Endothelial cell of umbilical vein (primary cell): Measurements from ENCODE around the gene LRRC4B. TPM values are rescaled to one million over a fixed set of nuclear protein-coding genes. Genes with fewer than 3 reads are reported as not detected.

ENCODE experiments used
- BruUV-seq: library from RNA; stranded (reverse); fragments of 400-500 nt; replicated peaks from 2 replicates; lab custom pipeline; 2021; lab: Mats Ljungman, UMichigan
- CTCF ChIA-PET: fragments of 300-600, 350-600 bp; sonication (Branson Sonifier 250); formaldehyde crosslinking; loops from one replicate; lab custom pipeline; 2021; ENCODE audit warnings: antibody characterized with exemption, inconsistent platforms; lab: Charles Lee
- POLR2A ChIA-PET: fragments of 300-600, 350-600 bp; sonication (Branson Sonifier 250); formaldehyde crosslinking; loops from one replicate; lab custom pipeline; 2021; ENCODE audit warnings: antibody characterized with exemption, inconsistent platforms; lab: Charles Lee
- DNase-seq: peaks from one replicate; pipeline ENCODE4 v3.0.0-alpha.2; 2011; ENCODE audit warnings: low read depth, low spot score
- FAIRE-seq: peaks from 2 replicates; lab custom pipeline; 2011; peaks lifted over from hg19 to GRCh38; lab: Jason Lieb, UNC
- H2AFZ ChIP-seq: 2 replicates; pipeline ENCODE4 v1.6.0; 2012; ENCODE audit warnings: low read depth, low read length, control low read depth, inconsistent platforms
- H3K27ac ChIP-seq: 2 replicates; pipeline ENCODE4 v1.5.1; 2011; ENCODE audit warnings: low read depth, mild to moderate bottlenecking, control low read depth, low read length, moderate library complexity; ENCODE audit not compliant: insufficient read depth
- H3K27me3 ChIP-seq, 2 experiments: 2 replicates each; pipeline versions ENCODE4 v1.6.0 to v1.6.1; 2011; ENCODE audit warnings: low read length in 2 of 2, mixed read lengths in 1 of 2; ENCODE audit not compliant: control insufficient read depth in 2 of 2, insufficient read depth in 2 of 2
- H3K36me3 ChIP-seq, 2 experiments: 2 replicates in 1 of 2; 3 replicates in 1 of 2; pipeline ENCODE4 v1.5.1; 2011; ENCODE audit warnings: low read length in 2 of 2, mild to moderate bottlenecking in 1 of 2, moderate library complexity in 1 of 2; ENCODE audit not compliant: control insufficient read depth in 2 of 2, insufficient read depth in 2 of 2; ENCODE audit errors: extremely low read depth in 1 of 2
- H3K4me1 ChIP-seq: 3 replicates; pipeline ENCODE4 v1.5.1; 2011; ENCODE audit warnings: mild to moderate bottlenecking, low read length; ENCODE audit not compliant: control insufficient read depth, insufficient read depth; ENCODE audit errors: extremely low read depth
- H3K4me2 ChIP-seq: 2 replicates; pipeline ENCODE4 v1.6.1; 2011; ENCODE audit warnings: low read length, control low read depth, mixed read lengths; ENCODE audit not compliant: insufficient read depth
- H3K4me3 ChIP-seq, 3 experiments: fragments of 200-600 bp in 1 of 3; sonication (generic), shearing (Covaris generic) in 1 of 3; replicated peaks in 1 of 3; 2 replicates each; pipeline ENCODE4 v1.5.1; 2011 to 2016; ENCODE audit warnings: control low read depth in 3 of 3, low read length in 3 of 3, mild to moderate bottlenecking in 2 of 3, inconsistent platforms in 1 of 3, low read depth in 1 of 3, moderate library complexity in 1 of 3; ENCODE audit not compliant: insufficient read depth in 1 of 3
- H3K79me2 ChIP-seq: 2 replicates; pipeline ENCODE4 v1.6.0; 2012; ENCODE audit warnings: low read length, inconsistent platforms; ENCODE audit not compliant: control insufficient read depth, insufficient read depth
- H3K9ac ChIP-seq: replicated peaks from 2 replicates; pipeline ENCODE3; 2011; ENCODE audit warnings: low read length, control low read depth; ENCODE audit not compliant: insufficient read depth; ENCODE audit errors: extremely low read depth
- H3K9me1 ChIP-seq: replicated peaks from 3 replicates; pipeline ENCODE4 v1.6.0; 2011; ENCODE audit warnings: mild to moderate bottlenecking, low read length; ENCODE audit not compliant: control insufficient read depth, insufficient read depth; ENCODE audit errors: extremely low read depth
- H3K9me3 ChIP-seq: replicated peaks from 2 replicates; pipeline ENCODE4 v1.5.1; 2012; ENCODE audit warnings: low read length, inconsistent platforms; ENCODE audit not compliant: control insufficient read depth, insufficient read depth
- H4K20me1 ChIP-seq: replicated peaks from 2 replicates; pipeline ENCODE3; 2011; ENCODE audit warnings: mild to moderate bottlenecking, low read length; ENCODE audit not compliant: control insufficient read depth, insufficient read depth; ENCODE audit errors: extremely low read depth
- CTCF ChIP-seq, 2 donors: IDR thresholded peaks; 1 replicate in 1 of 2; 2 replicates in 1 of 2; pipeline ENCODE4 v1.5.1; 2011; ENCODE audit warnings: low read length in 2 of 2, mild to moderate bottlenecking in 2 of 2, moderate library complexity in 2 of 2, control low read depth in 1 of 2, inconsistent platforms in 1 of 2, low read depth in 1 of 2; ENCODE audit not compliant: insufficient read depth in 1 of 2; ENCODE audit errors: extremely low read depth in 1 of 2
- EZH2 ChIP-seq: IDR thresholded peaks from 2 replicates; pipeline ENCODE4 v1.6.1; 2012; ENCODE audit warnings: borderline replicate concordance, low read depth, mild to moderate bottlenecking, moderate library complexity, low read length, inconsistent platforms; ENCODE audit not compliant: severe bottlenecking
- FOS ChIP-seq: IDR thresholded peaks from 2 replicates; pipeline ENCODE4 v1.6.1; 2011; ENCODE audit warnings: mild to moderate bottlenecking, low read length, moderate library complexity, borderline replicate concordance; ENCODE audit not compliant: insufficient read depth
- GATA2 ChIP-seq: IDR thresholded peaks from 2 replicates; pipeline ENCODE4 v1.7.0; 2011; ENCODE audit warnings: low read depth, mild to moderate bottlenecking, moderate library complexity, mixed read lengths, low read length; ENCODE audit not compliant: insufficient read length, insufficient read depth
- JUN ChIP-seq: IDR thresholded peaks from 2 replicates; pipeline ENCODE4 v1.6.1; 2011; ENCODE audit warnings: borderline replicate concordance, low read depth; ENCODE audit not compliant: insufficient read length, insufficient read depth
- MAX ChIP-seq: IDR thresholded peaks from 2 replicates; pipeline ENCODE4 v1.6.1; 2011; ENCODE audit not compliant: insufficient read depth, insufficient read length
- MYC ChIP-seq: IDR thresholded peaks from one replicate; pipeline ENCODE4 v1.6.1; 2011; ENCODE audit warnings: mild to moderate bottlenecking, low read depth, low read length
- POLR2A ChIP-seq: IDR thresholded peaks from 2 replicates; pipeline ENCODE4 v1.6.1; 2012; ENCODE audit warnings: low read depth, mild to moderate bottlenecking, control low read depth, low read length
- POLR2AphosphoS5 ChIP-seq: IDR thresholded peaks from 2 replicates; pipeline ENCODE4 v1.6.1; 2012; ENCODE audit warnings: low read depth, mild to moderate bottlenecking, control low read depth, low read length, moderate library complexity; ENCODE audit not compliant: insufficient read depth
- dilution Hi-C: fragments of 300-500 bp; cut with MboI; formaldehyde crosslinking; loops from one replicate; pipeline ENCODE4 v1.15.0; 2019; ENCODE audit warnings: low sequenced_read_pairs; ENCODE audit not compliant: extremely low pct_ligation_motif_present
- intact Hi-C: fragments of 100-400 bp; cut with micrococcal nuclease; formaldehyde crosslinking; loops from one replicate; pipeline ENCODE4 v1.10.0; 2022
- polyA plus RNA-seq, 4 experiments: library from polyadenylated mRNA; depleted of rRNA in 3 of 4; stranded (reverse) in 3 of 4; unstranded in 1 of 4; fragments of >200 nt; gene quantifications; 2 replicates each; pipeline versions ENCODE4 v1.2.1 to v1.2.3, GENCODE V29; 2011 to 2012; ENCODE audit warnings: missing spikeins in 1 of 4
- total RNA-seq: library from RNA; stranded (reverse); gene quantifications from 2 replicates; pipeline ENCODE4 v1.2.3, GENCODE V29; 2021

The LRRC4B gene
- total and polyA plus RNA-seq, 2 donors (not counting 3 experiments of a cell fraction or from before 2014, with no cell fraction given): 0.08 TPM; not detected in 1

GRCh38 chr19:50516456-50516855 lies 51.8 kb downstream of the LRRC4B start:
- Histone ChIP-seq H3K9me1 (no peaks in the 10 kb centered on the region), H3K9me3 (no peaks in the 10 kb centered on the region), H3K9ac (no peak overlapping the region), H3K27me3 (no peaks in the 10 kb centered on the region), H4K20me1 (no peaks in the 10 kb centered on the region), H3K4me2 (no peak overlapping the region), H2AFZ (no peak overlapping the region), H3K79me2 (no peaks in the 10 kb centered on the region), H3K4me3 (no peak overlapping the region), H3K4me1 (no peaks in the 10 kb centered on the region), H3K27ac (no peak overlapping the region), H3K36me3 (no peaks in the 10 kb centered on the region)
- intact Hi-C loops (no loop called here), dilution Hi-C loops (no loop called here)
- DNase-seq (no peak), FAIRE-seq (no peak)
- CTCF ChIA-PET: interaction anchor here (1.5 kb wide), 1 partner anchor 21 kb away, joined by 3 read pairs; no protein-coding TSS in a partner anchor
- POLR2A ChIA-PET: no interaction called here
- TF ChIP-seq POLR2AphosphoS5 (no peak), GATA2 (no peak), FOS (no peak), POLR2A (no peak), MYC (no peak), CTCF (IDR thresholded peaks at IDR 0.05; ENCODE audit: extremely low read depth in 1 of 2, insufficient read depth in 1 of 2, low read depth in 1 of 2, low read length in 2 of 2) (no peak), EZH2 (no peak), MAX (no peak), JUN (no peak)
- no TSS peak for BruUV-seq
